Panc1 (cell line): Measurements from ENCODE around the gene OR2A25. TPM values are rescaled to one million over a fixed set of nuclear protein-coding genes. Genes with fewer than 3 reads are reported as not detected.
"Not testable (repeated sequence)": the region's sequence is repeated elsewhere in the genome, so short reads cannot be mapped to it uniquely, and the experiment has no call there.

Source experiments
- ATAC-seq: fragments of 200-7000 bp; cut with Tn5 transposase; 2 replicates; pipeline ENCODE4 v1.9.1; 2020; ENCODE audit warnings: mild to moderate bottlenecking, moderate library complexity
- BruUV-seq: library from RNA; stranded (reverse); fragments of 400-500 nt; replicated peaks from 2 replicates; lab custom pipeline; 2021; lab: Mats Ljungman, UMichigan
- CTCF ChIA-PET: fragments of 300-600 bp; sonication (Branson Sonifier 250); formaldehyde crosslinking; loops from one replicate; lab custom pipeline; 2022; ENCODE audit warnings: antibody characterized with exemption; lab: Charles Lee
- POLR2A ChIA-PET: fragments of 300-600 bp; sonication (Branson Sonifier 250); formaldehyde crosslinking; loops from one replicate; lab custom pipeline; 2022; ENCODE audit warnings: antibody characterized with exemption; lab: Charles Lee
- DNase-seq: peaks from one replicate; pipeline ENCODE4 v3.0.0-alpha.2; 2010; ENCODE audit warnings: low read depth, low spot score
- H3K27ac ChIP-seq: 2 replicates; pipeline ENCODE4 v1.5.1; 2011; ENCODE audit warnings: mild to moderate bottlenecking, low read length, inconsistent platforms
- H3K27me3 ChIP-seq: fragments of 200-500 bp; sonication (Bioruptor generic); 2 replicates; pipeline ENCODE4 v1.6.0; 2014; ENCODE audit warnings: low read length, inconsistent platforms; ENCODE audit not compliant: control insufficient read depth, insufficient read depth
- H3K36me3 ChIP-seq: fragments of 200-500 bp; sonication (Bioruptor generic); 2 replicates; pipeline ENCODE4 v1.5.1; 2014; ENCODE audit warnings: inconsistent platforms, mild to moderate bottlenecking, low read length, moderate library complexity; ENCODE audit not compliant: control insufficient read depth, insufficient read depth
- H3K4me1 ChIP-seq: 2 replicates; pipeline ENCODE4 v1.5.1; 2011; ENCODE audit warnings: inconsistent platforms, mild to moderate bottlenecking, low read length, moderate library complexity; ENCODE audit not compliant: control insufficient read depth, insufficient read depth
- H3K4me3 ChIP-seq, 2 experiments: 2 replicates each; pipeline ENCODE4 v1.5.1; 2011 to 2012; ENCODE audit warnings: low read depth in 2 of 2, low read length in 2 of 2, mild to moderate bottlenecking in 2 of 2, inconsistent platforms in 1 of 2, moderate library complexity in 1 of 2
- H3K9me3 ChIP-seq: fragments of 200-500 bp; sonication (Bioruptor generic); 2 replicates; pipeline ENCODE4 v1.5.1; 2014; ENCODE audit warnings: low read depth, mild to moderate bottlenecking, inconsistent platforms, low read length, moderate library complexity; ENCODE audit not compliant: control insufficient read depth, insufficient read depth
- CTCF ChIP-seq: fragments of 450-650 bp; IDR thresholded peaks from 2 replicates; pipeline ENCODE4 v1.5.1; 2017; ENCODE audit warnings: mild to moderate bottlenecking
- POLR2AphosphoS5 ChIP-seq: IDR thresholded peaks from 2 replicates; pipeline ENCODE4 v1.6.1; 2012; ENCODE audit warnings: mild to moderate bottlenecking, low read depth, low read length, moderate library complexity
- SIN3A ChIP-seq: IDR thresholded peaks from 2 replicates; pipeline ENCODE4 v1.6.1; 2012; ENCODE audit warnings: low read depth, mild to moderate bottlenecking, low read length, moderate library complexity, borderline replicate concordance; ENCODE audit not compliant: insufficient read depth
- TCF7L2 ChIP-seq: IDR thresholded peaks from 2 replicates; pipeline ENCODE4 v1.6.1; 2011; ENCODE audit warnings: mild to moderate bottlenecking, low read depth, low read length, inconsistent platforms
- in situ Hi-C: cut with HindIII; loops from 2 replicates; pipeline ENCODE4 v1.10.0; 2016; ENCODE audit warnings: low sequenced_read_pairs, low pct_unique_long_range_greater_than_20kb
- intact Hi-C: fragments of 100-400 bp; cut with micrococcal nuclease; formaldehyde crosslinking; loops from one replicate; pipeline ENCODE4 v1.10.0; 2022; ENCODE audit not compliant: unreplicated experiment
- total RNA-seq: library from RNA; stranded (reverse); gene quantifications from one replicate; pipeline ENCODE4 v1.2.1, GENCODE V29; 2021; ENCODE audit not compliant: unreplicated experiment
- TF ChIP-seq, protein P1 (sequence below), 2 experiments: IDR thresholded peaks; 2 replicates each; pipeline ENCODE4 v1.6.1; 2011 to 2012; ENCODE audit warnings: low read depth in 2 of 2, control low read depth in 1 of 2, low read length in 1 of 2, mild to moderate bottlenecking in 1 of 2, moderate library complexity in 1 of 2; ENCODE audit not compliant: insufficient read depth in 1 of 2

OR2A25 gene
- total RNA-seq, 1 experiment from 2014 or later: not detected

DNA sequence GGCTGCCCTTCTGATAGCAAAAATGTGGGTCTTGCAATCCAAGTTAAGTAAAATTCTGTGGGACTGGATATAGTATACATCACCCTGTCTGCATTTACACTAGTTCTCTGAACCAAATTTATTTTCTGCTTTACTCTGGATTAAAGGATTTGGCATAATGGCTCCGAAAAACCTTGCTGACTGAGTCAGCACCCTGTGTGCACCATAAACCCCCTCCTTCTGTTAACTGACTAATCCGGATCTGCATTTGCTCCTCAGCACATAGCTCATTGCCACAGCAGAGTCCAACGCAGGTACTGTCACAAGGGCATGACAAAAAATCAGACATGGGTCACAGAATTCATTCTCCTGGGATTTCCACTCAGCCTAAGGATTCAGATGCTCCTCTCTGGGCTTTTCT is 19.5 kb upstream of the OR2A25 start:
- DNase-seq (no peak), ATAC-seq (no peak)
- no peaks in the 10 kb centered on the region for H3K9me3 ChIP-seq
- ChIA-PET CTCF (no interaction called here), POLR2A (no interaction called here)
- TF ChIP-seq, protein P1, sequence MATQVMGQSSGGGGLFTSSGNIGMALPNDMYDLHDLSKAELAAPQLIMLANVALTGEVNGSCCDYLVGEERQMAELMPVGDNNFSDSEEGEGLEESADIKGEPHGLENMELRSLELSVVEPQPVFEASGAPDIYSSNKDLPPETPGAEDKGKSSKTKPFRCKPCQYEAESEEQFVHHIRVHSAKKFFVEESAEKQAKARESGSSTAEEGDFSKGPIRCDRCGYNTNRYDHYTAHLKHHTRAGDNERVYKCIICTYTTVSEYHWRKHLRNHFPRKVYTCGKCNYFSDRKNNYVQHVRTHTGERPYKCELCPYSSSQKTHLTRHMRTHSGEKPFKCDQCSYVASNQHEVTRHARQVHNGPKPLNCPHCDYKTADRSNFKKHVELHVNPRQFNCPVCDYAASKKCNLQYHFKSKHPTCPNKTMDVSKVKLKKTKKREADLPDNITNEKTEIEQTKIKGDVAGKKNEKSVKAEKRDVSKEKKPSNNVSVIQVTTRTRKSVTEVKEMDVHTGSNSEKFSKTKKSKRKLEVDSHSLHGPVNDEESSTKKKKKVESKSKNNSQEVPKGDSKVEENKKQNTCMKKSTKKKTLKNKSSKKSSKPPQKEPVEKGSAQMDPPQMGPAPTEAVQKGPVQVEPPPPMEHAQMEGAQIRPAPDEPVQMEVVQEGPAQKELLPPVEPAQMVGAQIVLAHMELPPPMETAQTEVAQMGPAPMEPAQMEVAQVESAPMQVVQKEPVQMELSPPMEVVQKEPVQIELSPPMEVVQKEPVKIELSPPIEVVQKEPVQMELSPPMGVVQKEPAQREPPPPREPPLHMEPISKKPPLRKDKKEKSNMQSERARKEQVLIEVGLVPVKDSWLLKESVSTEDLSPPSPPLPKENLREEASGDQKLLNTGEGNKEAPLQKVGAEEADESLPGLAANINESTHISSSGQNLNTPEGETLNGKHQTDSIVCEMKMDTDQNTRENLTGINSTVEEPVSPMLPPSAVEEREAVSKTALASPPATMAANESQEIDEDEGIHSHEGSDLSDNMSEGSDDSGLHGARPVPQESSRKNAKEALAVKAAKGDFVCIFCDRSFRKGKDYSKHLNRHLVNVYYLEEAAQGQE (IDR thresholded peaks at IDR 0.05; ENCODE audit: insufficient read depth in 1 of 2, low read depth in 2 of 2, low read length in 1 of 2): no peak
- TF ChIP-seq SIN3A: no peak
- no peak for TF ChIP-seq POLR2AphosphoS5
- no peak for TF ChIP-seq TCF7L2
- no peak for TF ChIP-seq CTCF
- H3K4me1 ChIP-seq: no peaks in the 10 kb centered on the region
- no peaks in the 10 kb centered on the region; the same call in 1 of the 2 replicates for H3K27me3 ChIP-seq
- intact Hi-C loops: no loop called here
- no TSS peak for BruUV-seq
- in situ Hi-C loops: no loop called here
- no peak overlapping the region for H3K27ac ChIP-seq
- no peak overlapping the region for H3K4me3 ChIP-seq
- H3K36me3 ChIP-seq: no peaks in the 10 kb centered on the region

- intact Hi-C loops, H3K36me3 ChIP-seq: not testable (repeated sequence)
Measured at GRCh38 chr7:144050884-144051283, 18.7 kb upstream of the OR2A25 start.

DNA sequence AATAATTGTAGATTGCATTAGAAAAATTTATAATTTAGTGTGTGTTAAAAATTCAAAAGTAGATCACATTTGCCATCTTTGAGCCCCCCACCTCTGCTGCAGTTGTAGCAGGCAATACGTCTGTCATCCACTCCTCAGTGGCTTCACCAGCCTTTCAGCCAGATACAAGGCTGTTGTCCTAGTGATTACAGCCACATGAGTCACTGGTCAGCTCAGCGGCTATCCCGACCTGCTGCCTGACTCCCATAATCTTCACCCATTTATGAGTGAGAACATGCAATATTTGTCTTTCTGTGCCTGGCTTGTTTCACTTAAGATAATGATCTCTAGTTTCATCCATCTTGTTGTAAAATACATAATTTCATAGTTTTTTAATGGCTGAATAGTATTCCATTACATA is 11.7 kb upstream of the OR2A25 start:
- DNase-seq (peak; percentile 25), ATAC-seq (no peak)
- ChIA-PET CTCF (no interaction called here), POLR2A (no interaction called here)
- H3K27ac ChIP-seq: no peak overlapping the region
- in situ Hi-C loops (no loop called here), intact Hi-C loops (no loop called here)
- no peaks in the 10 kb centered on the region for H3K4me1 ChIP-seq
- no peaks in the 10 kb centered on the region for H3K36me3 ChIP-seq
- H3K4me3 ChIP-seq: no peak overlapping the region
- BruUV-seq: no TSS peak
- H3K9me3 ChIP-seq: no peaks in the 10 kb centered on the region
- H3K27me3 ChIP-seq: no peaks in the 10 kb centered on the region
- TF ChIP-seq, protein P1 (IDR thresholded peaks at IDR 0.05; ENCODE audit: insufficient read depth in 1 of 2, low read depth in 2 of 2, low read length in 1 of 2): no peak
- TF ChIP-seq POLR2AphosphoS5: no peak
- no peak for TF ChIP-seq CTCF

More at GRCh38 chr7:144050884-144051283, 18.7 kb upstream of the OR2A25 start:
- BruUV-seq, CTCF ChIA-PET, H3K27me3 ChIP-seq, H3K27ac ChIP-seq, ATAC-seq, POLR2A ChIA-PET, H3K4me1 ChIP-seq, H3K4me3 ChIP-seq, DNase-seq, in situ Hi-C loops, H3K9me3 ChIP-seq: not testable (repeated sequence)
